Measurements from ENCODE around the gene LATS1. TPM values are rescaled to one million over a fixed set of nuclear protein-coding genes. Genes with fewer than 3 reads are reported as not detected.

LATS1 gene
- total and polyA plus RNA-seq, 10 of the 15 experiments (the other 5 are each of a cell fraction or from before 2014, with no cell fraction given): 2.1 to 15.6 (median 11.0) TPM

GRCh38 chr6:149725785-149726184 lies 7.9 kb upstream of the LATS1 start:
- Histone ChIP-seq H4K20me1 (ENCODE audit: control insufficient read depth, insufficient read depth) (no peaks in the 10 kb centered on the region), H3K4me3 (no peak overlapping the region), H3K4me2 (ENCODE audit: control insufficient read depth, insufficient read depth) (no peak overlapping the region), H2AFZ (ENCODE audit: control insufficient read depth, low read depth, low read length) (no peak overlapping the region), H3K4me1 (ENCODE audit: control insufficient read depth, insufficient read depth, low read length) (no peaks in the 10 kb centered on the region), H3K9me3 (replicated peaks; ENCODE audit: control insufficient read depth, insufficient read depth, low read length) (no peaks in the 10 kb centered on the region), H3K79me2 (ENCODE audit: control insufficient read depth, insufficient read depth, low read length) (no peaks in the 10 kb centered on the region), H3K27ac (ENCODE audit: control insufficient read depth, insufficient read depth) (no peak overlapping the region), H3K36me3 (ENCODE audit: control insufficient read depth in 2 of 2, insufficient read depth in 2 of 2, low read length in 1 of 2) (peaks cover 3 to 7% of the 10 kb centered on the region in 2 experiments; a peak in 3 of 4 replicates), H3K27me3 (replicated peaks in 1 of 2; ENCODE audit: control insufficient read depth in 2 of 2, insufficient read depth in 2 of 2, low read length in 1 of 2) (no peaks in the 10 kb centered on the region), H3K9ac (ENCODE audit: control insufficient read depth, insufficient read depth, low read length) (no peak overlapping the region)
- WGBS (ENCODE audit: insufficient coverage, insufficient replicate concordance, low lambda C conversion rate, missing lambda C conversion rate): 95% methylated on average over 3 of the region's 3 CpGs
- RAD21 ChIA-PET (ENCODE audit: unreplicated experiment): no interaction called here
- TF ChIP-seq BCL11A (IDR thresholded peaks at IDR 0.05; ENCODE audit: low read depth, low read length) (no peak), SMAD5 (IDR thresholded peaks at IDR 0.05; ENCODE audit: low read depth) (no peak), KLF5 (IDR thresholded peaks at IDR 0.05; ENCODE audit: partially characterized antibody) (no peak)
- SMC1A ChIA-PET (ENCODE audit: uncharacterized antibody, unreplicated experiment): interaction anchor here (1.1 to 1.3 kb wide), 2 partner anchors 90 to 96 kb away, joined by 3 read pairs; no protein-coding TSS in a partner anchor
- in situ Hi-C loops (cut with MboI): no loop called here
- no TSS peak for BruUV-seq (replicated peaks)
- intact Hi-C loops (cut with micrococcal nuclease; ENCODE audit: unreplicated experiment): loop anchor here (10.0 kb wide), 3 partner anchors 139 to 289 kb away; partner anchors contain the start of gene LRP11
- CTCF ChIA-PET: interaction anchor here (1.0 to 2.1 kb wide), 2 partner anchors 85 to 106 kb away, joined by 3 to 7 read pairs; no protein-coding TSS in a partner anchor
- ATAC-seq (no peak), FAIRE-seq (peak; percentile 41), DNase-seq (ENCODE audit: low read depth, low spot score) (no peak)
- POLR2A ChIA-PET: no interaction called here

DNA sequence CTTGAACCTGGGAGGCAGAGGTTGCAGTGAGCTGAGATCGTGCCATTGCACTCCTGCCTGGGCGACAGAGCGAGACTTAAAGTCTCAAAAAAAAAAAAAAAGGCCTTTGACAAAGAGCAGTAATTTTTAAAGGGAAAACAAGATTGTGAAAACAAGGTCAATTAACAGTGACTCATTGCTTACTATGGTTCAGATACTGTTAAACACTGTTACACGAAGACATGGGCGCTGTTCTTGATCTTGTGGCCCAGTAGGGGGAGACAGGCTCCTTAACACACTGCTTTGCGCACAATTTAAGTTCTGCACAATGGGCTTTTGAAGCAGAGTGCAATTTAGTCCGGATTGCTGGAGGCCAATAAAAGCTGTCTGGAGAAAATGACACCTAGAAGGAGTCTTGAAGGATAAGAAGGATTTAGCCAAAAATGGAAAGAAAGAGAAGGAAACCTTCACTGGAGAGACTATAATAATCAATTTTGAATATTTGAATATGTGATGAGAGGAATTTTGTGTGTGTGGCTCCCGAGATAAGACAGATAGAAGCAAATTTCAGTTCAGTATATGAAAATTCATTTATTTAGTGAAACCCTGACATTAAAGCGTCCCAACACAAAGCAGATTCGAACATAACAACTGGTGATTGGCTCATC lies 6.0 kb upstream of the LATS1 start:
- intact Hi-C loops (cut with micrococcal nuclease; ENCODE audit: unreplicated experiment): loop anchor here (5.0 to 10.0 kb wide), 4 partner anchors 108 to 291 kb away; partner anchors contain the start of gene LRP11
- TF ChIP-seq FOS (IDR thresholded peaks at IDR 0.05; ENCODE audit: borderline replicate concordance, extremely low read depth, insufficient read length): no peak
- no peak for TF ChIP-seq POLR2AphosphoS2 (IDR thresholded peaks at IDR 0.05; ENCODE audit: low read depth, low read length)
- TF ChIP-seq ZBTB33 (IDR thresholded peaks at IDR 0.05): peak; percentile 82; the same call in 1 of the 2 replicates
- TF ChIP-seq YY1 (IDR thresholded peaks at IDR 0.05; ENCODE audit: low read depth, low read length): 0 out of 2 replicates have a peak, but pooled peaks have one; percentile 26
- no peak for TF ChIP-seq CHD2 (IDR thresholded peaks at IDR 0.05; ENCODE audit: borderline replicate concordance, low read depth, low read length)
- TF ChIP-seq RAD21 (IDR thresholded peaks at IDR 0.05; ENCODE audit: insufficient read depth, low read depth, low read length): peak; percentile 68
- TF ChIP-seq PML (IDR thresholded peaks at IDR 0.05; ENCODE audit: low read length): no peak
- TF ChIP-seq SMC3 (IDR thresholded peaks at IDR 0.05; ENCODE audit: borderline replicate concordance, low read length): peak; percentile 46; the same call in 1 of the 2 replicates
- TF ChIP-seq, protein P1, sequence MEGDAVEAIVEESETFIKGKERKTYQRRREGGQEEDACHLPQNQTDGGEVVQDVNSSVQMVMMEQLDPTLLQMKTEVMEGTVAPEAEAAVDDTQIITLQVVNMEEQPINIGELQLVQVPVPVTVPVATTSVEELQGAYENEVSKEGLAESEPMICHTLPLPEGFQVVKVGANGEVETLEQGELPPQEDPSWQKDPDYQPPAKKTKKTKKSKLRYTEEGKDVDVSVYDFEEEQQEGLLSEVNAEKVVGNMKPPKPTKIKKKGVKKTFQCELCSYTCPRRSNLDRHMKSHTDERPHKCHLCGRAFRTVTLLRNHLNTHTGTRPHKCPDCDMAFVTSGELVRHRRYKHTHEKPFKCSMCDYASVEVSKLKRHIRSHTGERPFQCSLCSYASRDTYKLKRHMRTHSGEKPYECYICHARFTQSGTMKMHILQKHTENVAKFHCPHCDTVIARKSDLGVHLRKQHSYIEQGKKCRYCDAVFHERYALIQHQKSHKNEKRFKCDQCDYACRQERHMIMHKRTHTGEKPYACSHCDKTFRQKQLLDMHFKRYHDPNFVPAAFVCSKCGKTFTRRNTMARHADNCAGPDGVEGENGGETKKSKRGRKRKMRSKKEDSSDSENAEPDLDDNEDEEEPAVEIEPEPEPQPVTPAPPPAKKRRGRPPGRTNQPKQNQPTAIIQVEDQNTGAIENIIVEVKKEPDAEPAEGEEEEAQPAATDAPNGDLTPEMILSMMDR (IDR thresholded peaks at IDR 0.05 in 2 of 3, conservative IDR thresholded peaks at IDR 0.05 in 1 of 3; ENCODE audit: control insufficient read depth in 2 of 3, extremely low read depth in 1 of 3, insufficient read depth in 1 of 3, low read depth in 3 of 3, low read length in 3 of 3): peak; percentile 73 to 76 (median 73)
- WGBS (ENCODE audit: insufficient coverage, insufficient replicate concordance, low lambda C conversion rate, missing lambda C conversion rate): 95% methylated on average over 10 of the region's 10 CpGs
- H3K27ac ChIP-seq (ENCODE audit: control insufficient read depth, insufficient read depth): no peak overlapping the region
- no peaks in the 10 kb centered on the region for H3K79me2 ChIP-seq (ENCODE audit: control insufficient read depth, insufficient read depth, low read length)
- H2AFZ ChIP-seq (ENCODE audit: control insufficient read depth, low read depth, low read length): no peak overlapping the region
- ATAC-seq: peak; percentile 91
- peak; percentile 75 for FAIRE-seq
- H3K9ac ChIP-seq (ENCODE audit: control insufficient read depth, insufficient read depth, low read length): no peak overlapping the region
- H3K4me1 ChIP-seq (ENCODE audit: control insufficient read depth, insufficient read depth, low read length): no peaks in the 10 kb centered on the region
- no peaks in the 10 kb centered on the region for H4K20me1 ChIP-seq (ENCODE audit: control insufficient read depth, insufficient read depth)
- POLR2A ChIA-PET: no interaction called here
- peaks cover 3% of the 10 kb centered on the region in 2 experiments; a peak in 2 of 4 replicates for H3K36me3 ChIP-seq (ENCODE audit: control insufficient read depth in 2 of 2, insufficient read depth in 2 of 2, low read length in 1 of 2)
- RAD21 ChIA-PET (ENCODE audit: unreplicated experiment): interaction anchor here (1.0 kb wide), 1 partner anchor 101 kb away, joined by 4 read pairs; no protein-coding TSS in a partner anchor
- DNase-seq (ENCODE audit: low read depth, low spot score): no peak
- no TSS peak for BruUV-seq (replicated peaks)
- CTCF ChIA-PET: interaction anchor here (0.6 to 4.1 kb wide), 14 partner anchors 10 to 491 kb away, joined by 3 to 17 read pairs (median 4); partner anchors contain the start of gene NUP43
- H3K9me3 ChIP-seq (replicated peaks; ENCODE audit: control insufficient read depth, insufficient read depth, low read length): no peaks in the 10 kb centered on the region
- H3K4me2 ChIP-seq (ENCODE audit: control insufficient read depth, insufficient read depth): no peak overlapping the region
- in situ Hi-C loops (cut with MboI): no loop called here
- H3K4me3 ChIP-seq: no peak overlapping the region
- H3K27me3 ChIP-seq (replicated peaks in 1 of 2; ENCODE audit: control insufficient read depth in 2 of 2, insufficient read depth in 2 of 2, low read length in 1 of 2): no peaks in the 10 kb centered on the region
- SMC1A ChIA-PET (ENCODE audit: uncharacterized antibody, unreplicated experiment): no interaction called here

All from GM12878 (cell line).